ENCODE measurements around the gene HTRA1. TPM values are rescaled to one million over a fixed set of nuclear protein-coding genes. Genes with fewer than 3 reads are reported as not detected.

Gene HTRA1
- total and polyA plus RNA-seq, 10 of the 15 experiments (the other 5 are each of a cell fraction or from before 2014, with no cell fraction given), result 0.13 TPM; not detected in 9

GRCh38 chr10:122557516-122557915 lies 96.2 kb downstream of the HTRA1 start:
- Histone ChIP-seq H3K27me3 (replicated peaks in 1 of 2; ENCODE audit: control insufficient read depth in 2 of 2, insufficient read depth in 2 of 2, low read length in 1 of 2) (peaks cover 2 to 4% of the 10 kb centered on the region in 2 experiments; a peak in 3 of 4 replicates), H3K4me2 (ENCODE audit: control insufficient read depth, insufficient read depth) (no peak overlapping the region), H2AFZ (ENCODE audit: control insufficient read depth, low read depth, low read length) (no peak overlapping the region), H3K79me2 (ENCODE audit: control insufficient read depth, insufficient read depth, low read length) (no peaks in the 10 kb centered on the region), H3K36me3 (ENCODE audit: control insufficient read depth in 2 of 2, insufficient read depth in 2 of 2, low read length in 1 of 2) (no peaks in the 10 kb centered on the region), H3K9ac (ENCODE audit: control insufficient read depth, insufficient read depth, low read length) (no peak overlapping the region), H3K4me3 (no peak overlapping the region), H3K4me1 (ENCODE audit: control insufficient read depth, insufficient read depth, low read length) (no peaks in the 10 kb centered on the region), H4K20me1 (ENCODE audit: control insufficient read depth, insufficient read depth) (no peaks in the 10 kb centered on the region), H3K9me3 (replicated peaks; ENCODE audit: control insufficient read depth, insufficient read depth, low read length) (no peaks in the 10 kb centered on the region), H3K27ac (ENCODE audit: control insufficient read depth, insufficient read depth) (no peak overlapping the region)
- no peak for DNase-seq (ENCODE audit: low read depth, low spot score)
- ATAC-seq, result no peak
- no peak for FAIRE-seq
- intact Hi-C loops (cut with micrococcal nuclease; ENCODE audit: unreplicated experiment), result no loop called here
- CTCF ChIA-PET, result no interaction called here
- SMC1A ChIA-PET (ENCODE audit: uncharacterized antibody, unreplicated experiment), result no interaction called here
- in situ Hi-C loops (cut with MboI), result no loop called here
- POLR2A ChIA-PET, result no interaction called here
- RAD21 ChIA-PET (ENCODE audit: unreplicated experiment), result no interaction called here
- WGBS (ENCODE audit: insufficient coverage, insufficient replicate concordance, low lambda C conversion rate, missing lambda C conversion rate), result 23% methylated on average over 9 of the region's 9 CpGs
- no TSS peak for BruUV-seq (replicated peaks)
- TF ChIP-seq BMI1 (IDR thresholded peaks at IDR 0.05; ENCODE audit: borderline replicate concordance) (no peak), NRF1 (conservative IDR thresholded peaks at IDR 0.05; ENCODE audit: low read depth, low read length) (no peak), IKZF2 (IDR thresholded peaks at IDR 0.05) (no peak), WRNIP1 (IDR thresholded peaks at IDR 0.05; ENCODE audit: borderline replicate concordance, low read depth, low read length) (no peak), CUX1 (IDR thresholded peaks at IDR 0.05; ENCODE audit: insufficient replicate concordance, low read depth, low read length) (no peak), STAT1 (conservative IDR thresholded peaks at IDR 0.05) (no peak), ZSCAN29 (IDR thresholded peaks at IDR 0.05) (no peak), NBN (IDR thresholded peaks at IDR 0.05) (no peak), PKNOX1 (IDR thresholded peaks at IDR 0.05) (no peak), ZBTB11 (CRISPR knock-in tag; IDR thresholded peaks at IDR 0.05) (no peak), ZBTB4 (CRISPR knock-in tag; IDR thresholded peaks at IDR 0.05) (no peak), BACH1 (IDR thresholded peaks at IDR 0.05; ENCODE audit: borderline replicate concordance) (no peak)

Data from GM12878 (cell line).